WI38 (cell line): ENCODE data around the gene DCUN1D1.

Experiments used
- H3K4me3 ChIP-seq: 2 replicates; pipeline ENCODE4 v1.5.1; 2011; ENCODE audit warnings: low read depth, mild to moderate bottlenecking, control low read depth, low read length
- CTCF ChIP-seq: IDR thresholded peaks from 2 replicates; pipeline ENCODE4 v1.5.1; 2012; ENCODE audit warnings: low read depth, mild to moderate bottlenecking, control low read depth, low read length

DCUN1D1 gene

GRCh38 chr3:182965861-182966366, 14.4 kb downstream of the DCUN1D1 start:
- TF ChIP-seq CTCF: no peak
- no peak overlapping the region for H3K4me3 ChIP-seq

GRCh38 chr3:182964179-182964578, 16.2 kb downstream of the DCUN1D1 start:
- no peak for TF ChIP-seq CTCF
- H3K4me3 ChIP-seq: no peak overlapping the region

- H3K4me3 ChIP-seq: no peak overlapping the region
- TF ChIP-seq CTCF: no peak
Measured at GRCh38 chr3:182962166-182962565, 18.2 kb downstream of the DCUN1D1 start.

GRCh38 chr3:182959474-182960350, 20.6 kb downstream of the DCUN1D1 start:
- H3K4me3 ChIP-seq: no peak overlapping the region
- no peak for TF ChIP-seq CTCF

GRCh38 chr3:182957676-182958266, 22.6 kb downstream of the DCUN1D1 start:
- no peak for TF ChIP-seq CTCF

GRCh38 chr3:182957226-182957625, 23.1 kb downstream of the DCUN1D1 start:
- no peak for TF ChIP-seq CTCF
- no peak overlapping the region for H3K4me3 ChIP-seq

More at GRCh38 chr3:182957676-182958266, 22.6 kb downstream of the DCUN1D1 start:
- no peak overlapping the region for H3K4me3 ChIP-seq
